Urothelium cell line (cell line): ENCODE data around the gene LFNG.

Experiments used
- DNase-seq: peaks from one replicate; pipeline ENCODE4 v3.0.0; 2011; ENCODE audit warnings: low spot score, mixed read lengths
- FAIRE-seq: peaks from 2 replicates; lab custom pipeline; 2011; peaks lifted over from hg19 to GRCh38; lab: Jason Lieb, UNC

Gene LFNG

DNA sequence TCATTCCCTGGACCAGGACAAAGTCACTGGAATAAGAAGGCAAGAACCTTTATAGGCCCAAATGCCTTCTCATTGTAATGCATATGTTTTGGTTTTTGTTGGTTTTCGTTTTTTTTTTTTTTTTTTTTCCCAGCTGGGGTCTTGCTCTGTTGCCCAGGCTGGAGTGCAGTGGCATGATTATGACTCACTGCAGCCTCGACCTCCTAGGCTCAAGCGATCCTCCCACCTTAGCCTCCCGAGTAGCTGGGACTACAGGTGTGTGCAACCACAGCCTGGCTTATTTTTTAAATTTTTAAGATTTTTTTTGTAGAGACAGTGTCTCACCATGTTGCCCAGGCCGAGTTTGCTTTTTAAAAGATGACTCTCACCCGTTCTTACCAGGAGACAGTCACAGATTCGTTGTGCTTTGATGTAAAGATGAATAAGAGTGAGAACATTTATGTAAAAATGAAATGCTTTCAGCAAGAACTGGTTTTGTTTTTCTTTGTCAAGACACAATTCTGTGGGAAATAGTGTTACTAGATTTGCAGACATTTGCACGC, 46.8 kb downstream of the LFNG start:
- FAIRE-seq, result no peak
- no peak for DNase-seq

DNA sequence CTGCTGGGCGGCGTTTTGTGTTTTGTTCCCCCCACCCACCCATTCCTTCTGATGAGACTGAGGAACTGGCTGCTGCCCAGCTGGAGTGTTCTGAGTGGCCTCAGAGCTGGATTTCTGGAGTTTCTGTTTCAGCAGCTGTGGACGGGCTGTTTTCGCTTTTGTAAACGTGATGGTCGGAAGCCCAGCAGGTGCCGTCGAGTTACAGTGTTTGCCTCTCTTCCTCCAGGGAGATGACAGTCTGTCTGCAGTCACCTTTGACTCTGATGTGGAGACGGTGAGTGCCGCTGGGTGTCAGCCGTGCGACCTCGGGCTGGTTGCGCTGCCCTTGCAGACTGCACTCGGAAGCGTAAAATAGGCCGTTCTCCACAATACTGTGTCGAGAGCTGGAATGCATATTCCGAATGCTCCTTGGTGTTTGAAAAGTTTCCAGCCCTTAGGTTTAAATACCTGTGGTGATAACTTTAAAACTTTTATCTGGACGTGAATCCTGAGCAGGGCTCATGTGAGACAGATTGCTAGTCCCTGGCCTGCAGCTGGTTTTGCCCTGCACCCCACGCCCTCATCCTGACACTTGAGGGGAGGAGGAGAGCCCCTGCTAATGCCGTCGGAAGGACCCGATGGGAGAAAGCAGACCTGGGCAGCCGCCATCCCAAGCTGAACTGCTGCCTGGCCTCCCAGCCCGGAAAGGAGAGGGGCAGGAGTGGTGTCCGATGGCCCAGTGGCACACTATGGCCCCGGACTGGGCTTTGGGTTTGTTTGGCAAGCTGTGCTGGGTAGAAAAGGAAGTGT, 47.5 kb downstream of the LFNG start:
- DNase-seq (no peak), FAIRE-seq (peak; percentile 42)

GRCh38 chr7:2567679-2568278, 48.2 kb downstream of the LFNG start:
- FAIRE-seq, result peak; percentile 27
- no peak for DNase-seq

- DNase-seq (no peak), FAIRE-seq (peak; percentile 55)
Observed at GRCh38 chr7:2568521-2569223, 49.1 kb downstream of the LFNG start.

DNA sequence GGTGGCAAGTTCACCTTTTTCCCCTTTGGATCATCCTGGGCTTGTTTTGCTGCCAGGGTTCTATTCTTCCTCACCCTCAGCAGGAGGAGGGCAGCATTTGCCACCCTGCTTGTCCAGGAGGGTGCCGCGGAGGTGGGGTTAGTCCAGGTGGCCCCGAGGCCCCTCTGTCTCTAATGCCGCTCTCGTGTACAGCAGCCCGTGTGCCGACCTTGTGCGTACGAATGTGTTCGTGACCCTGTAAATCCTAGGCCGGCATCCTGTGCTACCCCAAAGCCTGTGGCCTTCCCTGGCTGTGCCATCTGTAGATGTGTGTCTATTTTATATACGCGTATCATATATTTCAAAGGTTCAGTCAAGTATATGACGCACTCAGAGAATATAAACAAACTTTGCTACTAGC, 49.8 kb downstream of the LFNG start:
- peak; percentile 79 for FAIRE-seq
- no peak for DNase-seq

DNA sequence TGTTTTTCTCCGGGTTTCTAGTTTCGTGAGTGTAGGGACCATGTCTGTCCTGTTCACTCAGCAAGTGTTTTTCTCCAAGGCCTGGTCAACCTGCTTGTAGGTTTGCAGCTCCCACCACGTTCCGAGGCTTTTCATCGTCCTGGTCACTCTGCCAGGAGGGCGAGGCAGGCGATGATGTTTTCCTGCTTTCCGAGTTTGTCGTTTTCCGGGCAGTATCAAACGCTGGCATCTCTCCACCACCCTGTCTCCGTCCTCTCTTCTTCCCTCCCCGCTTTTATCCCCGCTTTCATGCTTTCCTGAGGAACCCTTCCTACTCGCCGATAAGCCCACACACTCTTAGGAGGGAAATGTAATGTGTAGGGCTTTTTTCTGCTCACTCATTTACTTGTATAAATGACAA, 50.4 kb downstream of the LFNG start:
- FAIRE-seq, result peak; percentile 48

GRCh38 chr7:2571409-2571808, 51.8 kb downstream of the LFNG start:
- FAIRE-seq, result peak; percentile 17
- DNase-seq, result no peak

More for the DNA sequence above, 50.4 kb downstream of the LFNG start:
- no peak for DNase-seq

DNA sequence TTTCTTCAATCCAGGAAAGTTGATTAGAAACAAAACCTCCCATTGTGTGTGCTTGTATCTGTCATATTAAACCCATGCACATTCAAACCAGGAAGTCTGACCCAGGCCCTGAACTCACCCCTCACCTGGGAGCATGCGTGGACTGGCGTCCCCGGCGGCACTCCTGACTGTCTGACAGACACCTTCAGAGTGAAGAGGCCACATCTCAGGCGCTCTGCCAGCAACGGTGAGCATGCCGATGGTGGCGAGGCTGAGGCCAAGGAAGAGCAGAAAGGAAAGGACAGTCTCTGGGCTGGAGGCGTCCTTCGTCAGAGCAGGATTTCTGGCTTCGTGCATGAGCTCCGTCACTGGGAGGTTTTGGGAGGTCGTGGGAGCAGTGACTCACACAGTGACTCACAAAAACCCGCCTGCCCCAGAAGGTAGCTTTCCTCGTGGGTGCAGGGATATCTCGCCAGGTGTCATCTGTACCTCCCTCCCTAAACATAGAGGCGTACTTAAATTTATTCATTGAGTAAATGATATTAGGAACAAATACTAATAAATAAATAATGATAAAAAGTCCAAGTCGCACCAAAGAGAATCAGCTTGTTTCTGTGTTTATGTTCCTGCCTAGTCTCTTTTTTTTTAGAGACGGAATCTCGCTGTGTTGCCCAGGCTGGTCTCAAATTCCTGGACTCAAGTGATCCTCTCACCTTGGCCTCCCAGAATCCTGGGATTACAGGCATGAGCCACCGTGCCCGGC, 52.7 kb downstream of the LFNG start:
- FAIRE-seq (no peak), DNase-seq (peak; percentile 91)

GRCh38 chr7:2573761-2574160, 54.2 kb downstream of the LFNG start:
- DNase-seq, result no peak
- FAIRE-seq, result peak; percentile 96

DNA sequence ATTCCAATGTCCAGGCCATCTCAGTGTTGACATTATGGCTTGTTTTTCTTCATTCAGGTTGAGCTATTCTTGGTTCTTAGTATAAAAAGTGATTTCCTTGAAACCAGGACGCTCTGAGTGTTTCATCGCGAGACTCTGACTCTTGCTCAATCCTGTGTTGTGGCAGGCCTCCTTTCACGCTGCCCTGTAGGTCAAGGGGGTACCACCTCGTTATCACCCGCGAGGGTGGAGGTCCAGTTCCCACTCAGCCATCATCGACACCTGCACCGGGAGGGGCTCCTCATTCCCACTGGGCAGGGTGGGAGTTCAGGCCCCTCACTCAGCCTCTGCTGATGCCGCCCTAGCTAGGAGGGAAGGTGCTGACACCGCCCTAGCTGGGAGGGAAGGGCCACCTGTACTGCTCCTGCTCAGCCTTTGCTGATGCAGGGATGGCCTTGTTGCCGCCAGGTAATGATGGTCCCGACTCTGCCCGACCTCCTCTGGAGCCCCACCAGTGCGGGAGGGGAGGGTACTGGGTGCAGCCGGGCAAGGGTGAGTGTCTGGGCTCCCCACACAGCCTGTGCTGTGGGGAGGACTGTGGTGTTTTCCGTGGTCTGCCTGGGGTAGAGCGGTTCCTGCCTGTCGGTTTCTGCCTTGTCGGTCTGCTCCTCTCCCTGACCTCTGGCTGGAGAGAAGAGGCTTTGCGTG, 55.6 kb downstream of the LFNG start:
- DNase-seq (no peak), FAIRE-seq (peak; percentile 96)

DNA sequence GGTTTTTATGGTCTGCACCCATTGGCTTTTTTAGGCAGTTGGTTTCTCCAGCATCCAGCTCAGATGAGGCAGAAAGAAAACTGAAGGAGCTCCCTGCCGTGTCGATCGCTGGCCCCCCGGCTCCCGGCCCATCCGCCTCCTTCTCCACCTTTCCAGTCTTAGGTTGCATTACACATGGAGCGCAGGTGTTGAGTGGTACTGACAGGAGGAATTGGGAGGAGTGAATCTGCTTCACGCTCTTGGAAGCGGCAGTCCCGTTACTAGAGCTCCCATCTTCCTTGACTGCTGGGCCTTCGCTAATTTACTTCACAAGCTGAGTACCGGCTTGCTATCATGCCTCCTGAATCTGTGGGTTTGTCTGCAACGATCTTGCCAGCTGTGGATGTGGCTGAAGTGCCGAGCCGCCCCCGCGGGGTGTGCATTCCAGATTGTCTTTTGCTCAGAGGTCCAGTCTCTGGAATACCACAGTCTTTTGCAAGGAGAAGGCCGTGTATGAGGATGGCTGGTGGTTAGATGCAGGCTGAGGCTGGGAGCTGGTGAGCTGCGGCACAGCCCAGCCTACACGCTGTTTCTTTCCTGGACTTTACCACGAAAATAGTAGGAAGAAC, 56.3 kb downstream of the LFNG start:
- FAIRE-seq, result peak; percentile 88
- DNase-seq, result no peak

- FAIRE-seq (no peak), DNase-seq (no peak)
Observed at GRCh38 chr7:2576742-2577491, 57.3 kb downstream of the LFNG start.
